ENCODE measurements around the gene CHID1. TPM values are rescaled to one million over a fixed set of nuclear protein-coding genes. Genes with fewer than 3 reads are reported as not detected.

CHID1 gene
- 67.7 TPM for polyA plus RNA-seq (2013, experiment 1 of 2)
- 65.9 TPM for polyA plus RNA-seq (2013, experiment 2 of 2)

DNA sequence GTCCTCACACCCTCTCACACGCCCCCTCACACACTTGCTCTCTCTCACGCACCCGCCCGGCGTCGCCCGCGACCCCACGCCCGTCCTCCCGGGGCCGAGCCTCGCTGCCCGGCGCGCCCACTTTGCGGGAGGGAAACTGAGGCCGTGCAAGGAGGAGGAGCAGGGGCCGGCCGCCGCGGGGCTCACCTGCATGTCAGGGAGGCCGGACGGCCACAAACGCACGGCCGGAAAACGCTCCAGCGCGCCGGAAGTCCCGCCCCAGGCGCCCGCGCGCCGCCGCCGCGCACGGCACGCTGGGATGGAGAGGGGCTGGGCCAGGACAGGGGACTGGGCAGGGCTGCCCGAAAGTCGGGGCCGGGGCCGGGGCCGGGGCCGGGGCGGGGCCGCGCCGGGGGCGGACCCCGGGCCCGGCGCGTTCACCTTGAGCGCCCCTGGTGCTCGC, at the start of gene CHID1:
CHID1 (minus strand) TSS at position 222 of the 442 bp plus-strand sequence. CDS start 5,994 bp downstream, outside the sequence.
- H2BK5ac ChIP-seq (ENCODE audit: low read depth, low read length, poor library complexity, severe bottlenecking) = peak within 1 kb of the TSS; percentile 90
- H2BK12ac ChIP-seq (ENCODE audit: low read length in 2 of 2) = peak within 1 kb of the TSS in 1 of 2 experiments; percentile 85
- peak within 1 kb of the TSS in 1 of 2 experiments; percentile 22 for H3K14ac ChIP-seq (ENCODE audit: low read length in 2 of 2)
- H3K36me3 ChIP-seq (ENCODE audit: control insufficient read depth in 1 of 2, insufficient read depth in 2 of 2, low read depth in 1 of 2, low read length in 2 of 2) = peaks cover 0 to 22% of the 10 kb centered on the region in 2 experiments
- H3K27me3 ChIP-seq (ENCODE audit: control insufficient read depth in 1 of 2, insufficient read depth in 1 of 2, low read length in 2 of 2) = no peaks in the 10 kb centered on the region
- peak within 1 kb of the TSS; percentile 48 to 68 for H3K23ac ChIP-seq (ENCODE audit: low read length in 2 of 2)
- H3K4me2 ChIP-seq (ENCODE audit: low read length, poor library complexity, severe bottlenecking) = peak within 1 kb of the TSS; percentile 97
- peak within 1 kb of the TSS; percentile 88 for H2BK120ac ChIP-seq (ENCODE audit: low read depth, low read length)
- DNase-seq = peak; percentile 71
- peaks cover 25% of the 10 kb centered on the region for H3K4me1 ChIP-seq (ENCODE audit: control insufficient read depth, insufficient read depth, low read depth, low read length)
- peak within 1 kb of the TSS; percentile 97 for H4K8ac ChIP-seq (ENCODE audit: low read length)
- H4K91ac ChIP-seq (ENCODE audit: low read length) = peak within 1 kb of the TSS; percentile 88
- under 1% methylated on average over 39 of the region's 59 CpGs for WGBS
- H3K79me1 ChIP-seq (replicated peaks; ENCODE audit: low read length, poor library complexity, severe bottlenecking) = peaks cover 32% of the 10 kb centered on the region
- H2BK15ac ChIP-seq (ENCODE audit: low read depth, poor library complexity, severe bottlenecking) = peak within 1 kb of the TSS; percentile 15
- peak within 1 kb of the TSS; percentile 90 for H3K9ac ChIP-seq (ENCODE audit: low read length)
- peak within 1 kb of the TSS; percentile 51 for H3K27ac ChIP-seq (ENCODE audit: low read length, poor library complexity, severe bottlenecking)
- H3K18ac ChIP-seq (ENCODE audit: low read depth in 1 of 2, low read length in 2 of 2) = peak within 1 kb of the TSS; percentile 91 to 92
- no peak within 1 kb of the TSS for H2AK5ac ChIP-seq (ENCODE audit: low read length, severe bottlenecking)
- H3K4me3 ChIP-seq (ENCODE audit: insufficient read depth in 1 of 2, low read depth in 1 of 2, low read length in 2 of 2) = peak within 1 kb of the TSS; percentile 87 to 90
- H2AFZ ChIP-seq (ENCODE audit: low read depth, low read length) = peak within 1 kb of the TSS; percentile 98
- no peaks in the 10 kb centered on the region for H3K9me3 ChIP-seq (ENCODE audit: control insufficient read depth, low read length)
- peak within 1 kb of the TSS; percentile 21 to 68 for H3K4ac ChIP-seq (ENCODE audit: low read depth in 1 of 2, low read length in 2 of 2)

DNA sequence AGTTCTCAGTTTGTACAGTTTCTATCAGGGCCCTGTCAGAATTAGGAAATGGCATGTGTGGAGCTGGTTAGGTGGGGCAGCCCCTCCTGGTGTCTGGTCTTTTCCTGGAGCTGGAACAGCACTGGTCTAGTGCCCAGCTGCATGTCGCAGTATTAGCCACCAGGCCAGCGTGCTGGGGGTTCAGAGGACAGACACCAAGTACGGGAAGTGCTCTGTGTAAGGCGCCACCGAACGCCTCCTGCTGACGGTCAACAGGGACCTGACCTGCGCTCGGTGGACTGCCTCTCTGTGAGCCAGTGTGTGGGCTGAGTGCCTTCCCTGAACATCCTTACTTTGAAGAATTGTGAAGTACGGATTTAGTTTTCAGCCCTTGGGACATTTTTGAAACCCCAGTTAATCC, 49.0 kb upstream of the CHID1 start:
- Histone ChIP-seq H3K4me1 (ENCODE audit: control insufficient read depth, insufficient read depth, low read depth, low read length) (peaks cover 8% of the 10 kb centered on the region), H3K4ac (ENCODE audit: low read depth in 1 of 2, low read length in 2 of 2) (no peak overlapping the region), H2BK5ac (ENCODE audit: low read depth, low read length, poor library complexity, severe bottlenecking) (no peak overlapping the region), H3K36me3 (ENCODE audit: control insufficient read depth in 1 of 2, insufficient read depth in 2 of 2, low read depth in 1 of 2, low read length in 2 of 2) (peaks cover 60 to 64% of the 10 kb centered on the region in 2 experiments), H3K4me2 (ENCODE audit: low read length, poor library complexity, severe bottlenecking) (no peak overlapping the region), H3K9ac (ENCODE audit: low read length) (no peak overlapping the region), H3K4me3 (ENCODE audit: insufficient read depth in 1 of 2, low read depth in 1 of 2, low read length in 2 of 2) (no peak overlapping the region), H2BK120ac (ENCODE audit: low read depth, low read length) (no peak overlapping the region), H3K27ac (ENCODE audit: low read length, poor library complexity, severe bottlenecking) (no peak overlapping the region), H3K79me1 (replicated peaks; ENCODE audit: low read length, poor library complexity, severe bottlenecking) (peaks cover 40% of the 10 kb centered on the region), H4K91ac (ENCODE audit: low read length) (peak overlapping the region; percentile 64), H3K14ac (ENCODE audit: low read length in 2 of 2) (no peak overlapping the region), H2AFZ (ENCODE audit: low read depth, low read length) (no peak overlapping the region), H2AK5ac (ENCODE audit: low read length, severe bottlenecking) (no peak overlapping the region), H3K18ac (ENCODE audit: low read depth in 1 of 2, low read length in 2 of 2) (no peak overlapping the region), H3K9me3 (ENCODE audit: control insufficient read depth, low read length) (no peaks in the 10 kb centered on the region), H3K23ac (ENCODE audit: low read length in 2 of 2) (no peak overlapping the region), H2BK12ac (ENCODE audit: low read length in 2 of 2) (no peak overlapping the region), H3K27me3 (ENCODE audit: control insufficient read depth in 1 of 2, insufficient read depth in 1 of 2, low read length in 2 of 2) (no peaks in the 10 kb centered on the region), H2BK15ac (ENCODE audit: low read depth, poor library complexity, severe bottlenecking) (no peak overlapping the region), H4K8ac (ENCODE audit: low read length) (no peak overlapping the region)
- WGBS = 89% methylated on average over 10 of the region's 10 CpGs
- DNase-seq = no peak

GRCh38 chr11:959027-959426, 48.4 kb upstream of the CHID1 start:
- 93% methylated on average over 14 of the region's 14 CpGs for WGBS
- Histone ChIP-seq H3K14ac (ENCODE audit: low read length in 2 of 2) (no peak overlapping the region), H3K18ac (ENCODE audit: low read depth in 1 of 2, low read length in 2 of 2) (no peak overlapping the region), H2AFZ (ENCODE audit: low read depth, low read length) (no peak overlapping the region), H3K36me3 (ENCODE audit: control insufficient read depth in 1 of 2, insufficient read depth in 2 of 2, low read depth in 1 of 2, low read length in 2 of 2) (peaks cover 54 to 60% of the 10 kb centered on the region in 2 experiments), H4K91ac (ENCODE audit: low read length) (no peak overlapping the region), H3K9ac (ENCODE audit: low read length) (no peak overlapping the region), H2AK5ac (ENCODE audit: low read length, severe bottlenecking) (no peak overlapping the region), H3K79me1 (replicated peaks; ENCODE audit: low read length, poor library complexity, severe bottlenecking) (peaks cover 37% of the 10 kb centered on the region), H3K4me3 (ENCODE audit: insufficient read depth in 1 of 2, low read depth in 1 of 2, low read length in 2 of 2) (no peak overlapping the region), H3K27ac (ENCODE audit: low read length, poor library complexity, severe bottlenecking) (no peak overlapping the region), H2BK120ac (ENCODE audit: low read depth, low read length) (no peak overlapping the region), H3K9me3 (ENCODE audit: control insufficient read depth, low read length) (no peaks in the 10 kb centered on the region), H4K8ac (ENCODE audit: low read length) (no peak overlapping the region), H3K4me1 (ENCODE audit: control insufficient read depth, insufficient read depth, low read depth, low read length) (peaks cover 10% of the 10 kb centered on the region), H2BK15ac (ENCODE audit: low read depth, poor library complexity, severe bottlenecking) (no peak overlapping the region), H3K4ac (ENCODE audit: low read depth in 1 of 2, low read length in 2 of 2) (no peak overlapping the region), H3K23ac (ENCODE audit: low read length in 2 of 2) (no peak overlapping the region), H2BK5ac (ENCODE audit: low read depth, low read length, poor library complexity, severe bottlenecking) (peak overlapping the region; percentile 53), H3K4me2 (ENCODE audit: low read length, poor library complexity, severe bottlenecking) (no peak overlapping the region), H3K27me3 (ENCODE audit: control insufficient read depth in 1 of 2, insufficient read depth in 1 of 2, low read length in 2 of 2) (no peaks in the 10 kb centered on the region), H2BK12ac (ENCODE audit: low read length in 2 of 2) (no peak overlapping the region)
- DNase-seq = no peak

DNA sequence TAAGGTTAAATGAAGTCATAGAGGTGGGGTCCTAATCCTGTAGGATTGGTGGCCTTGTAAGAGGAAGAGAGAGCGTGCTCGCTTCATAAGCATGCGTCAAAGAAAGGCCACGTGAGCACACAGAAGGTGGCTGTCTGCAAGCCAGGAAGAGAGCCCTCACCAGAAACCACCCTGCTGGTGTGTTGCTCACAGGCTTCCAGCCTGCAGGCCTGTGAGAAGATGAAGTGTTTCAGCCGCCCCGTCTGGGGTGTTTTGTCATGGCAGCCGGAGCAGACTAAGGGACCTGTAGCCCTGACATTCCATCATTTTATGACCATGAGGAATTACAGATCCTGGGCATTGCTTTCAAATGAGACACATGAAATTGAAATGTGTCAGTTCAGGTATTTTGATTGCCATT, 47.5 kb upstream of the CHID1 start:
- Histone ChIP-seq H3K14ac (ENCODE audit: low read length in 2 of 2) (no peak overlapping the region), H4K91ac (ENCODE audit: low read length) (no peak overlapping the region), H3K4me3 (ENCODE audit: insufficient read depth in 1 of 2, low read depth in 1 of 2, low read length in 2 of 2) (no peak overlapping the region), H3K23ac (ENCODE audit: low read length in 2 of 2) (no peak overlapping the region), H3K4me2 (ENCODE audit: low read length, poor library complexity, severe bottlenecking) (no peak overlapping the region), H3K27ac (ENCODE audit: low read length, poor library complexity, severe bottlenecking) (no peak overlapping the region), H3K4me1 (ENCODE audit: control insufficient read depth, insufficient read depth, low read depth, low read length) (peaks cover 17% of the 10 kb centered on the region), H3K27me3 (ENCODE audit: control insufficient read depth in 1 of 2, insufficient read depth in 1 of 2, low read length in 2 of 2) (no peaks in the 10 kb centered on the region), H2AK5ac (ENCODE audit: low read length, severe bottlenecking) (no peak overlapping the region), H2BK15ac (ENCODE audit: low read depth, poor library complexity, severe bottlenecking) (no peak overlapping the region), H3K36me3 (ENCODE audit: control insufficient read depth in 1 of 2, insufficient read depth in 2 of 2, low read depth in 1 of 2, low read length in 2 of 2) (peaks cover 46 to 51% of the 10 kb centered on the region in 2 experiments), H2BK12ac (ENCODE audit: low read length in 2 of 2) (no peak overlapping the region), H4K8ac (ENCODE audit: low read length) (no peak overlapping the region), H3K18ac (ENCODE audit: low read depth in 1 of 2, low read length in 2 of 2) (no peak overlapping the region), H3K9me3 (ENCODE audit: control insufficient read depth, low read length) (no peaks in the 10 kb centered on the region), H2BK120ac (ENCODE audit: low read depth, low read length) (no peak overlapping the region), H3K4ac (ENCODE audit: low read depth in 1 of 2, low read length in 2 of 2) (no peak overlapping the region), H3K79me1 (replicated peaks; ENCODE audit: low read length, poor library complexity, severe bottlenecking) (peaks cover 33% of the 10 kb centered on the region), H2BK5ac (ENCODE audit: low read depth, low read length, poor library complexity, severe bottlenecking) (no peak overlapping the region), H2AFZ (ENCODE audit: low read depth, low read length) (no peak overlapping the region), H3K9ac (ENCODE audit: low read length) (no peak overlapping the region)
- no peak for DNase-seq
- WGBS = 96% methylated on average over 7 of the region's 7 CpGs

Measured in mesenchymal stem cell (in vitro differentiated cells and primary cell).